HG03159 (cell line): Measurements from ENCODE around the gene TMEM106A.
"Not testable (repeated sequence)": the region's sequence is repeated elsewhere in the genome, so short reads cannot be mapped to it uniquely, and the experiment has no call there.

ENCODE experiments used
- ATAC-seq: cut with Tn5 transposase; IDR thresholded peaks from one replicate; pipeline ENCODE4 v1.9.1; 2021; ENCODE audit warnings: mild to moderate bottlenecking, moderate library complexity; ENCODE audit not compliant: unreplicated experiment

Gene TMEM106A

GRCh38 chr17:43211480-43212402 is at the start of gene TMEM106A:
TSS of gene TMEM106A (plus strand) at chr17:43211875. CDS start at chr17:43213042, 1,167 bp downstream.
- peak; percentile 70 for ATAC-seq

GRCh38 chr17:43165971-43166370 is 45.7 kb upstream of the TMEM106A start:
- not testable (repeated sequence) for ATAC-seq

- peak; percentile 13 for ATAC-seq
Measured at GRCh38 chr17:43169561-43170139, 42.0 kb upstream of the TMEM106A start.

GRCh38 chr17:43170140-43170765 is 41.4 kb upstream of the TMEM106A start:
- peak; percentile 57 for ATAC-seq

- ATAC-seq, result peak; percentile 76
Measured at GRCh38 chr17:43170766-43171585, 40.7 kb upstream of the TMEM106A start, which contains the start of gene NBR1. TSS of gene NBR1 (plus strand) at chr17:43171214. CDS start at chr17:43175800, 4,586 bp downstream.

- no peak for ATAC-seq
Measured at GRCh38 chr17:43171586-43172487, 39.8 kb upstream of the TMEM106A start.

- no peak for ATAC-seq
Measured at GRCh38 chr17:43175213-43176118, 36.2 kb upstream of the TMEM106A start.

- ATAC-seq, result no peak
Measured at GRCh38 chr17:43176119-43176570, 35.5 kb upstream of the TMEM106A start.

- ATAC-seq, result no peak
Measured at GRCh38 chr17:43183921-43184320, 27.8 kb upstream of the TMEM106A start.

- ATAC-seq, result not testable (repeated sequence)
Measured at GRCh38 chr17:43186656-43187055, 25.0 kb upstream of the TMEM106A start.

- no peak for ATAC-seq
Measured at GRCh38 chr17:43193251-43193650, 18.4 kb upstream of the TMEM106A start.

- ATAC-seq, result no peak
Measured at GRCh38 chr17:43199633-43200032, 12.0 kb upstream of the TMEM106A start.

GRCh38 chr17:43200127-43200526 is 11.5 kb upstream of the TMEM106A start:
- ATAC-seq, result no peak

- not testable (repeated sequence) for ATAC-seq
Measured at GRCh38 chr17:43203013-43203412, 8.7 kb upstream of the TMEM106A start.

GRCh38 chr17:43210576-43210975 is 1.1 kb upstream of the TMEM106A start:
- ATAC-seq, result no peak

- ATAC-seq, result no peak
Measured at GRCh38 chr17:43211123-43211479, 574 bp upstream of the TMEM106A start.

GRCh38 chr17:43212641-43213490 is 1.2 kb downstream of the TMEM106A start:
- no peak for ATAC-seq

- no peak for ATAC-seq
Measured at GRCh38 chr17:43213545-43213944, 1.9 kb downstream of the TMEM106A start.
